GM23248 (cell line): ENCODE results near the gene ACOT7. TPM values are rescaled to one million over a fixed set of nuclear protein-coding genes. Genes with fewer than 3 reads are reported as not detected.

Source experiments
- DNase-seq: peaks from one replicate; pipeline ENCODE4 v3.0.0-alpha.2; 2015
- H2AFZ ChIP-seq: fragments of 200-600 bp; sonication (generic); 2 replicates; pipeline ENCODE4 v1.6.1; 2016; ENCODE audit warnings: antibody characterized with exemption
- H3F3A ChIP-seq: fragments of 200-600 bp; sonication (generic); 2 replicates; pipeline ENCODE4 v1.6.1; 2016; ENCODE audit warnings: mild to moderate bottlenecking, antibody characterized with exemption, mixed run types; ENCODE audit not compliant: insufficient read depth
- H3K27ac ChIP-seq: fragments of 200-600 bp; sonication (generic); 2 replicates; pipeline ENCODE4 v1.5.1; 2016; ENCODE audit warnings: mild to moderate bottlenecking
- H3K27me3 ChIP-seq: fragments of 200-600 bp; sonication (generic); replicated peaks from 2 replicates; pipeline ENCODE4 v1.6.1; 2016; ENCODE audit warnings: mild to moderate bottlenecking; ENCODE audit not compliant: insufficient read depth
- H3K36me3 ChIP-seq: fragments of 200-600 bp; sonication (generic); 2 replicates; pipeline ENCODE4 v1.6.1; 2016; ENCODE audit warnings: low read depth, mild to moderate bottlenecking
- H3K4me1 ChIP-seq: fragments of 200-600 bp; sonication (generic); 2 replicates; pipeline ENCODE4 v1.6.1; 2016; ENCODE audit warnings: mild to moderate bottlenecking; ENCODE audit not compliant: insufficient read depth
- H3K4me2 ChIP-seq: fragments of 200-600 bp; sonication (generic); one replicate; pipeline ENCODE4 v1.6.1; 2016; ENCODE audit warnings: mild to moderate bottlenecking; ENCODE audit not compliant: unreplicated experiment
- H3K4me3 ChIP-seq: fragments of 200-600 bp; sonication (generic); 2 replicates; pipeline ENCODE4 v1.5.1; 2016; ENCODE audit warnings: mild to moderate bottlenecking
- H3K79me2 ChIP-seq: fragments of 200-600 bp; sonication (generic); 2 replicates; pipeline ENCODE4 v1.6.1; 2016; ENCODE audit warnings: mild to moderate bottlenecking; ENCODE audit not compliant: insufficient read depth
- H3K9ac ChIP-seq: fragments of 200-600 bp; sonication (generic); 2 replicates; pipeline ENCODE4 v1.6.1; 2016; ENCODE audit warnings: mild to moderate bottlenecking
- H3K9me2 ChIP-seq: fragments of 200-600 bp; sonication (generic); 2 replicates; pipeline ENCODE4 v1.6.1; 2016; ENCODE audit warnings: mixed run types, mild to moderate bottlenecking, moderate library complexity; ENCODE audit not compliant: insufficient read depth
- H3K9me3 ChIP-seq: fragments of 200-600 bp; sonication (generic); one replicate; pipeline ENCODE4 v1.6.1; 2017; ENCODE audit warnings: low read depth
- H4K20me1 ChIP-seq: fragments of 200-600 bp; sonication (generic); 2 replicates; pipeline ENCODE4 v1.6.0; 2016; ENCODE audit not compliant: insufficient read depth
- EZH2 ChIP-seq: fragments of 200-600 bp; sonication (generic); IDR thresholded peaks from 2 replicates; pipeline ENCODE4 v1.6.1; 2018; ENCODE audit warnings: antibody characterized with exemption, mild to moderate bottlenecking; ENCODE audit not compliant: insufficient read depth, poor library complexity, severe bottlenecking
- EZH2phosphoT487 ChIP-seq: fragments of 200-600 bp; sonication (generic); IDR thresholded peaks from 2 replicates; pipeline ENCODE4 v1.6.1; 2018; ENCODE audit warnings: antibody characterized with exemption, moderate library complexity, mild to moderate bottlenecking, low read depth; ENCODE audit not compliant: insufficient read depth
- WGBS, 2 experiments: methylation state at CpG; one replicate each; pipeline ENCODE4 v1.1.6; 2015 to 2017; ENCODE audit warnings: low lambda C conversion rate in 2 of 2, low coverage in 1 of 2; ENCODE audit errors: missing lambda C conversion rate in 2 of 2; 5-methylcytosine and 5-hydroxymethylcytosine counted together
- in situ Hi-C: fragments of 300-500 bp; cut with MboI; formaldehyde crosslinking; loops from 2 replicates; pipeline ENCODE4 v1.15.0; 2020
- polyA plus RNA-seq: library from polyadenylated mRNA; unstranded; fragments of >200 nt; fragmentation: Nextera tagmentation; extraction: Ambion mirVana; gene quantifications from 2 replicates; pipeline ENCODE4 v1.2.1, GENCODE V29; 2016
- total RNA-seq: library from RNA; depleted of rRNA; stranded (reverse); fragments of >200 nt; shearing (Covaris generic); gene quantifications from 2 replicates; pipeline ENCODE4 v1.2.3, GENCODE V29; 2014

ACOT7 gene
- total and polyA plus RNA-seq, 2 experiments from 2014 or later = 25.7 to 74.7 TPM

- Histone ChIP-seq H3K9me2 (no peaks in the 10 kb centered on the region), H3K9me3 (no peaks in the 10 kb centered on the region), H2AFZ (no peak overlapping the region), H3K27me3 (no peaks in the 10 kb centered on the region), H3F3A (no peaks in the 10 kb centered on the region), H3K27ac (no peak overlapping the region), H3K9ac (no peak overlapping the region), H3K4me3 (no peak overlapping the region), H4K20me1 (no peaks in the 10 kb centered on the region), H3K4me1 (no peaks in the 10 kb centered on the region), H3K4me2 (no peak overlapping the region), H3K36me3 (no peaks in the 10 kb centered on the region), H3K79me2 (no peaks in the 10 kb centered on the region)
- 82 to 86% methylated on average over 12 to 15 of the region's 15 CpGs for WGBS, 2 experiments
- in situ Hi-C loops = no loop called here
- TF ChIP-seq EZH2phosphoT487 (no peak), EZH2 (no peak)
- no peak for DNase-seq
Observed at GRCh38 chr1:6251681-6252373, 141.7 kb downstream of the ACOT7 start.

- Histone ChIP-seq H3K27me3 (no peaks in the 10 kb centered on the region), H3K36me3 (no peaks in the 10 kb centered on the region), H4K20me1 (no peaks in the 10 kb centered on the region), H3K79me2 (no peaks in the 10 kb centered on the region), H3K4me2 (no peak overlapping the region), H3K4me1 (no peaks in the 10 kb centered on the region), H3K27ac (no peak overlapping the region), H3K9me2 (no peaks in the 10 kb centered on the region), H3K9me3 (no peaks in the 10 kb centered on the region), H3K4me3 (no peak overlapping the region), H3K9ac (no peak overlapping the region), H2AFZ (no peak overlapping the region), H3F3A (no peaks in the 10 kb centered on the region)
- 83 to 88% methylated on average over 15 to 19 of the region's 19 CpGs for WGBS, 2 experiments
- TF ChIP-seq EZH2 (no peak), EZH2phosphoT487 (no peak)
- no peak for DNase-seq
- in situ Hi-C loops = no loop called here
Observed at GRCh38 chr1:6251233-6251632, 142.3 kb downstream of the ACOT7 start.

GRCh38 chr1:6249739-6250689 lies 143.6 kb downstream of the ACOT7 start:
- Histone ChIP-seq H3K27ac (no peak overlapping the region), H3F3A (no peaks in the 10 kb centered on the region), H3K4me1 (no peaks in the 10 kb centered on the region), H3K9me3 (no peaks in the 10 kb centered on the region), H2AFZ (no peak overlapping the region), H3K27me3 (no peaks in the 10 kb centered on the region), H3K36me3 (no peaks in the 10 kb centered on the region), H3K4me3 (no peak overlapping the region), H3K9ac (no peak overlapping the region), H3K9me2 (no peaks in the 10 kb centered on the region), H3K79me2 (no peaks in the 10 kb centered on the region), H3K4me2 (no peak overlapping the region), H4K20me1 (no peaks in the 10 kb centered on the region)
- TF ChIP-seq EZH2phosphoT487 (no peak), EZH2 (no peak)
- 65 to 69% methylated on average over 38 to 67 of the region's 71 CpGs for WGBS, 2 experiments
- in situ Hi-C loops = loop anchor here (5.0 kb wide), 1 partner anchor 92 kb away; no protein-coding TSS in a partner anchor
- no peak for DNase-seq

GRCh38 chr1:6248932-6249738 lies 144.4 kb downstream of the ACOT7 start:
- H2AFZ ChIP-seq = no peak overlapping the region
- H3K9me3 ChIP-seq = no peaks in the 10 kb centered on the region
- H3K27ac ChIP-seq = no peak overlapping the region
- no peaks in the 10 kb centered on the region for H3K36me3 ChIP-seq
- H4K20me1 ChIP-seq = no peaks in the 10 kb centered on the region
- H3K79me2 ChIP-seq = no peaks in the 10 kb centered on the region
- peak; percentile 52 for DNase-seq
- H3K4me1 ChIP-seq = no peaks in the 10 kb centered on the region
- H3K4me2 ChIP-seq = no peak overlapping the region
- 0 out of 2 replicates have a peak overlapping the region, but pooled peaks have one; percentile 22 for H3K4me3 ChIP-seq
- TF ChIP-seq EZH2phosphoT487 = no peak
- TF ChIP-seq EZH2 = no peak
- H3F3A ChIP-seq = no peaks in the 10 kb centered on the region
- 21 to 28% methylated on average over 47 to 77 of the region's 96 CpGs for WGBS, 2 experiments
- no peak overlapping the region for H3K9ac ChIP-seq
- no peaks in the 10 kb centered on the region for H3K9me2 ChIP-seq
- H3K27me3 ChIP-seq = no peaks in the 10 kb centered on the region
- in situ Hi-C loops = loop anchor here (5.0 kb wide), 1 partner anchor 93 kb away; no protein-coding TSS in a partner anchor
